ENCODE data around the gene STH. TPM values are rescaled to one million over a fixed set of nuclear protein-coding genes. Genes with fewer than 3 reads are reported as not detected.

Gene STH
- total RNA-seq, 1 experiment from 2014 or later, result not detected

GRCh38 chr17:45981306-45981705, 17.7 kb upstream of the STH start:
- no TSS peak for BruUV-seq (replicated peaks)
- H3K9me3 ChIP-seq, result no peaks in the 10 kb centered on the region
- Mint-ChIP-seq H3K4me1 (ENCODE audit: low read depth, unreplicated experiment) (no peaks in the 10 kb centered on the region), H3K36me3 (ENCODE audit: insufficient read depth, unreplicated experiment) (no peaks in the 10 kb centered on the region), H3K27ac (ENCODE audit: unreplicated experiment) (no peak overlapping the region), H3K27me3 (ENCODE audit: insufficient read depth, unreplicated experiment) (no peaks in the 10 kb centered on the region), H3K4me3 (ENCODE audit: unreplicated experiment) (no peak overlapping the region), H3K9me3 (ENCODE audit: unreplicated experiment) (no peaks in the 10 kb centered on the region)
- POLR2A ChIA-PET, result no interaction called here
- H3K36me3 ChIP-seq (ENCODE audit: control insufficient read depth, insufficient read depth, low read length), result no peaks in the 10 kb centered on the region
- no peak for TF ChIP-seq CTCF (IDR thresholded peaks at IDR 0.05; ENCODE audit: insufficient read depth in 1 of 2, low read depth in 1 of 2, low read length in 1 of 2, severe bottlenecking in 1 of 2, unreplicated experiment in 1 of 2)
- H3K4me3 ChIP-seq (ENCODE audit: low read depth, low read length), result no peak overlapping the region
- CTCF ChIA-PET, result no interaction called here
- no peaks in the 10 kb centered on the region for H3K27me3 ChIP-seq (replicated peaks; ENCODE audit: control insufficient read depth, insufficient read depth, low read length)
- 0 out of 2 replicates have a peak, but pooled peaks cover 8% of the 10 kb centered on the region for H3K4me1 ChIP-seq
- DNase-seq, result no peak
- intact Hi-C loops (cut with micrococcal nuclease; ENCODE audit: unreplicated experiment), result no loop called here

GRCh38 chr17:45982791-45983613, 16.0 kb upstream of the STH start:
- Histone ChIP-seq H3K27me3 (replicated peaks; ENCODE audit: control insufficient read depth, insufficient read depth, low read length) (no peaks in the 10 kb centered on the region), H3K4me1 (no peaks in the 10 kb centered on the region), H3K9me3 (no peaks in the 10 kb centered on the region), H3K4me3 (ENCODE audit: low read depth, low read length) (no peak overlapping the region), H3K36me3 (ENCODE audit: control insufficient read depth, insufficient read depth, low read length) (no peaks in the 10 kb centered on the region)
- H3K9me3 Mint-ChIP-seq (ENCODE audit: unreplicated experiment), result no peaks in the 10 kb centered on the region
- intact Hi-C loops (cut with micrococcal nuclease; ENCODE audit: unreplicated experiment), result no loop called here
- ChIA-PET CTCF (no interaction called here), POLR2A (no interaction called here)
- no peak overlapping the region for H3K4me3 Mint-ChIP-seq (ENCODE audit: unreplicated experiment)
- no peaks in the 10 kb centered on the region for H3K36me3 Mint-ChIP-seq (ENCODE audit: insufficient read depth, unreplicated experiment)
- no peak for TF ChIP-seq CTCF (IDR thresholded peaks at IDR 0.05; ENCODE audit: insufficient read depth in 1 of 2, low read depth in 1 of 2, low read length in 1 of 2, severe bottlenecking in 1 of 2, unreplicated experiment in 1 of 2)
- no TSS peak for BruUV-seq (replicated peaks)
- DNase-seq, result no peak
- H3K27me3 Mint-ChIP-seq (ENCODE audit: insufficient read depth, unreplicated experiment), result no peaks in the 10 kb centered on the region
- no peak overlapping the region for H3K27ac Mint-ChIP-seq (ENCODE audit: unreplicated experiment)
- H3K4me1 Mint-ChIP-seq (ENCODE audit: low read depth, unreplicated experiment), result no peaks in the 10 kb centered on the region

GRCh38 chr17:45983614-45984310, 15.3 kb upstream of the STH start:
- H3K27me3 Mint-ChIP-seq (ENCODE audit: insufficient read depth, unreplicated experiment), result no peaks in the 10 kb centered on the region
- intact Hi-C loops (cut with micrococcal nuclease; ENCODE audit: unreplicated experiment), result no loop called here
- no peaks in the 10 kb centered on the region for H3K9me3 Mint-ChIP-seq (ENCODE audit: unreplicated experiment)
- H3K36me3 Mint-ChIP-seq (ENCODE audit: insufficient read depth, unreplicated experiment), result no peaks in the 10 kb centered on the region
- ChIA-PET CTCF (no interaction called here), POLR2A (no interaction called here)
- H3K27ac Mint-ChIP-seq (ENCODE audit: unreplicated experiment), result no peak overlapping the region
- DNase-seq, result no peak
- BruUV-seq (replicated peaks), result no TSS peak
- TF ChIP-seq CTCF (IDR thresholded peaks at IDR 0.05; ENCODE audit: insufficient read depth in 1 of 2, low read depth in 1 of 2, low read length in 1 of 2, severe bottlenecking in 1 of 2, unreplicated experiment in 1 of 2), result no peak
- no peaks in the 10 kb centered on the region for H3K4me1 Mint-ChIP-seq (ENCODE audit: low read depth, unreplicated experiment)
- no peaks in the 10 kb centered on the region for H3K4me1 ChIP-seq
- H3K4me3 Mint-ChIP-seq (ENCODE audit: unreplicated experiment), result no peak overlapping the region
- no peaks in the 10 kb centered on the region for H3K27me3 ChIP-seq (replicated peaks; ENCODE audit: control insufficient read depth, insufficient read depth, low read length)
- H3K9me3 ChIP-seq, result no peaks in the 10 kb centered on the region
- no peak overlapping the region for H3K4me3 ChIP-seq (ENCODE audit: low read depth, low read length)
- H3K36me3 ChIP-seq (ENCODE audit: control insufficient read depth, insufficient read depth, low read length), result no peaks in the 10 kb centered on the region

Data from Caco-2 (cell line).